OCI-LY3 (cell line): ENCODE results near the gene SMCHD1.
"Not testable (repeated sequence)": the region's sequence is repeated elsewhere in the genome, so short reads cannot be mapped to it uniquely, and the experiment has no call there.

ENCODE experiments used
- H2AFZ ChIP-seq: fragments of 200-600, 300-600 bp; shearing (Covaris generic); 2 replicates; pipeline ENCODE4 v1.6.0; 2014; ENCODE audit warnings: antibody characterized with exemption, low read depth, low read length
- H3K27ac ChIP-seq: fragments of 200-600, 300-600 bp; sonication (generic); 2 replicates; pipeline ENCODE4 v1.5.1; 2014; ENCODE audit warnings: mild to moderate bottlenecking, low read length, moderate library complexity, mixed read lengths
- H3K27me3 ChIP-seq: fragments of 200-600, 300-600 bp; sonication (generic); 2 replicates; pipeline ENCODE4 v1.6.1; 2014; ENCODE audit warnings: low read depth, low read length, mixed read lengths
- H3K36me3 ChIP-seq: fragments of 200-600, 300-600 bp; sonication (generic); replicated peaks from 2 replicates; pipeline ENCODE3; 2014; ENCODE audit warnings: low read depth, low read length, mixed read lengths
- H3K4me1 ChIP-seq: fragments of 300-600, 200-600 bp; sonication (generic); 2 replicates; pipeline ENCODE4 v1.6.1; 2014; ENCODE audit warnings: low read length, mixed read lengths
- H3K4me2 ChIP-seq: fragments of 200-600, 300-600 bp; sonication (generic); 2 replicates; pipeline ENCODE4 v1.6.1; 2014; ENCODE audit warnings: low read length, mixed read lengths
- H3K4me3 ChIP-seq: fragments of 300-600, 200-600 bp; sonication (generic); 2 replicates; pipeline ENCODE4 v1.5.1; 2014; ENCODE audit warnings: antibody characterized with exemption, mild to moderate bottlenecking, low read length, moderate library complexity
- H3K79me2 ChIP-seq: fragments of 300-600, 200-600 bp; shearing (Covaris generic); 2 replicates; pipeline ENCODE4 v1.6.1; 2014; ENCODE audit warnings: mild to moderate bottlenecking, low read length, mixed read lengths
- H3K9ac ChIP-seq: fragments of 300-600, 200-600 bp; shearing (Covaris generic); 2 replicates; pipeline ENCODE4 v1.6.0; 2014; ENCODE audit warnings: mild to moderate bottlenecking, low read length, moderate library complexity
- H3K9me3 ChIP-seq: fragments of 200-600, 300-600 bp; shearing (Covaris generic); 2 replicates; pipeline ENCODE4 v1.6.1; 2014; ENCODE audit warnings: low read length, mixed read lengths; ENCODE audit not compliant: insufficient read depth
- H4K20me1 ChIP-seq: fragments of 200-600, 300-600 bp; sonication (generic); 2 replicates; pipeline ENCODE4 v1.6.1; 2016; ENCODE audit warnings: low read length, mixed read lengths; ENCODE audit not compliant: insufficient read depth
- EZH2phosphoT487 ChIP-seq: fragments of 200-600 bp; shearing (Covaris generic); IDR thresholded peaks from 2 replicates; pipeline ENCODE4 v1.6.1; 2018; ENCODE audit warnings: antibody characterized with exemption, mixed run types, low read depth
- TF ChIP-seq, protein P1 (sequence below): fragments of 200-600, 300-600 bp; sonication (generic); IDR thresholded peaks from 2 replicates; pipeline ENCODE4 v1.5.1; 2014; ENCODE audit warnings: antibody characterized with exemption, low read length, low read depth

SMCHD1 gene

DNA sequence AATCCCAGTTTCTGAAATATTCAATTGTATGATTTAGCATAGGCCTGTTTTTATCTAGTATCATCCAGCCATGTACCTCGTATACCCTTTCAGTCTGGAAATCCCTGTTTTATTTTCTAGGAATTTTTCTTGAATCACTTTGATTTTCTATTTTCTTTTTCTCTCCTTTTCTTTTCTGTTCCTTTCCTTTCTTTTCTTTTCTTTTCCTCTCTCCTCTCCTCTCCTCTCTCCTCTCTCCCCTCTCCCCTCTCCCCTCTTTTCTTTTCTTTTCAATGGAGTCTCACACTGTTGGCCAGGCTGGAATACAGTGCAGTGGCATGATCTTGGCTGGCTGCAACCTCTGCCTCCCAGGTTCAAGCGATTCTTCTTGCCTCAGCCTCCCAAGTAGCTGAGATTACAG is 63.5 kb downstream of the SMCHD1 start:
- Histone ChIP-seq H3K27me3 (no peaks in the 10 kb centered on the region), H3K36me3 (peaks cover 69% of the 10 kb centered on the region), H3K27ac (no peak overlapping the region), H2AFZ (no peak overlapping the region), H3K9me3 (no peaks in the 10 kb centered on the region), H3K4me1 (no peaks in the 10 kb centered on the region), H3K79me2 (peaks cover 49% of the 10 kb centered on the region), H3K9ac (no peak overlapping the region), H4K20me1 (peaks cover 16% of the 10 kb centered on the region), H3K4me2 (no peak overlapping the region), H3K4me3 (no peak overlapping the region)
- TF ChIP-seq EZH2phosphoT487: no peak
- TF ChIP-seq, protein P1, sequence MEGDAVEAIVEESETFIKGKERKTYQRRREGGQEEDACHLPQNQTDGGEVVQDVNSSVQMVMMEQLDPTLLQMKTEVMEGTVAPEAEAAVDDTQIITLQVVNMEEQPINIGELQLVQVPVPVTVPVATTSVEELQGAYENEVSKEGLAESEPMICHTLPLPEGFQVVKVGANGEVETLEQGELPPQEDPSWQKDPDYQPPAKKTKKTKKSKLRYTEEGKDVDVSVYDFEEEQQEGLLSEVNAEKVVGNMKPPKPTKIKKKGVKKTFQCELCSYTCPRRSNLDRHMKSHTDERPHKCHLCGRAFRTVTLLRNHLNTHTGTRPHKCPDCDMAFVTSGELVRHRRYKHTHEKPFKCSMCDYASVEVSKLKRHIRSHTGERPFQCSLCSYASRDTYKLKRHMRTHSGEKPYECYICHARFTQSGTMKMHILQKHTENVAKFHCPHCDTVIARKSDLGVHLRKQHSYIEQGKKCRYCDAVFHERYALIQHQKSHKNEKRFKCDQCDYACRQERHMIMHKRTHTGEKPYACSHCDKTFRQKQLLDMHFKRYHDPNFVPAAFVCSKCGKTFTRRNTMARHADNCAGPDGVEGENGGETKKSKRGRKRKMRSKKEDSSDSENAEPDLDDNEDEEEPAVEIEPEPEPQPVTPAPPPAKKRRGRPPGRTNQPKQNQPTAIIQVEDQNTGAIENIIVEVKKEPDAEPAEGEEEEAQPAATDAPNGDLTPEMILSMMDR: no peak

DNA sequence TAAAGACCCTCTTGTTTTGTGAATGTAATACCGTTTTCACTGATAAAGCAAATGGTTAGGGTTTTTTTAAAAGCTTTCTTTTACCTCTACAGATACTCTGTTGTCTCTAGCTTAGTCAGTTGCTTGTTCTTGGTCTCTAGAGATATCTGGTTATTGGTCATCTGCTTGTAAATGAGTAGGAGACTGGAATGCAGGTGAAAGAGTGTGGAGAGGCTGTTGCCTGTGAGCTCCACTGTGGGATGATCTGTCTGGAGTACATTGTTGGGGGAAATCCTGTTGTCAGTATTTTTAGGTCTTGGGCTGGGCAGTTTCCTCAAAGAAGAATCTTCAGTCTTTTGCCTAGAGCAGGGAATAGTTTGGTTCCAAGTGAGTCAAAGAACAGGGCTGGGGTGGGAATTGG is 67.7 kb downstream of the SMCHD1 start:
- Histone ChIP-seq H3K4me2 (no peak overlapping the region), H3K27ac (no peak overlapping the region), H3K27me3 (no peaks in the 10 kb centered on the region), H3K36me3 (peaks cover 63% of the 10 kb centered on the region), H3K4me3 (no peak overlapping the region), H3K4me1 (no peaks in the 10 kb centered on the region), H3K9ac (no peak overlapping the region), H2AFZ (no peak overlapping the region), H4K20me1 (no peaks in the 10 kb centered on the region), H3K9me3 (no peaks in the 10 kb centered on the region), H3K79me2 (peaks cover 15% of the 10 kb centered on the region)
- TF ChIP-seq EZH2phosphoT487: no peak
- TF ChIP-seq, protein P1: no peak

GRCh38 chr18:2729757-2730156 is 74.2 kb downstream of the SMCHD1 start:
- Histone ChIP-seq H3K36me3 (peaks cover 68% of the 10 kb centered on the region), H3K27ac (no peak overlapping the region), H3K79me2 (no peaks in the 10 kb centered on the region; the same call in 1 of the 2 replicates), H3K4me2 (no peak overlapping the region), H3K9me3 (no peaks in the 10 kb centered on the region), H3K4me1 (no peaks in the 10 kb centered on the region), H3K27me3 (no peaks in the 10 kb centered on the region), H2AFZ (no peak overlapping the region), H3K4me3 (no peak overlapping the region), H4K20me1 (no peaks in the 10 kb centered on the region), H3K9ac (no peak overlapping the region)
- TF ChIP-seq EZH2phosphoT487: no peak
- TF ChIP-seq, protein P1: no peak

GRCh38 chr18:2736823-2737222 is 81.3 kb downstream of the SMCHD1 start:
- no peaks in the 10 kb centered on the region for H4K20me1 ChIP-seq
- TF ChIP-seq EZH2phosphoT487: no peak
- TF ChIP-seq, protein P1: no peak
- no peaks in the 10 kb centered on the region for H3K27me3 ChIP-seq
- H3K4me1 ChIP-seq: no peaks in the 10 kb centered on the region
- no peak overlapping the region for H2AFZ ChIP-seq
- H3K9me3 ChIP-seq: no peaks in the 10 kb centered on the region
- H3K79me2 ChIP-seq: no peaks in the 10 kb centered on the region
- H3K36me3 ChIP-seq: peaks cover 79% of the 10 kb centered on the region
- no peak overlapping the region for H3K27ac ChIP-seq
- H3K4me2 ChIP-seq: no peak overlapping the region
- H3K9ac ChIP-seq: no peak overlapping the region
- no peak overlapping the region for H3K4me3 ChIP-seq

GRCh38 chr18:2740082-2740481 is 84.6 kb downstream of the SMCHD1 start:
- H3K27me3 ChIP-seq, H3K27ac ChIP-seq, H3K9ac ChIP-seq, H4K20me1 ChIP-seq, H3K9me3 ChIP-seq, H3K4me1 ChIP-seq, H3K4me2 ChIP-seq, H3K4me3 ChIP-seq, H2AFZ ChIP-seq, H3K79me2 ChIP-seq: not testable (repeated sequence)
- peaks cover 70% of the 10 kb centered on the region for H3K36me3 ChIP-seq
